CD14-positive monocyte (primary cell): Measurements from ENCODE around the gene EFCAB5. TPM values are rescaled to one million over a fixed set of nuclear protein-coding genes. Genes with fewer than 3 reads are reported as not detected.

ENCODE experiments used
- DNase-seq, 3 donors: peaks; one replicate each; pipeline ENCODE4 v3.0.0-alpha.2; 2011 to 2022
- H2AFZ ChIP-seq: 2 replicates; pipeline ENCODE4 v1.6.0; 2012; ENCODE audit warnings: mild to moderate bottlenecking, low read depth, low read length, inconsistent platforms; ENCODE audit not compliant: insufficient read depth, poor library complexity, severe bottlenecking
- H3K27ac ChIP-seq, 2 donors: 1 replicate in 1 of 2; 2 replicates in 1 of 2; pipeline ENCODE4 v1.5.1; 2012 to 2013; ENCODE audit warnings: low read length in 2 of 2, control low read depth in 1 of 2, inconsistent platforms in 1 of 2, low read depth in 1 of 2, mild to moderate bottlenecking in 1 of 2
- H3K27me3 ChIP-seq, 2 donors: one replicate each; pipeline versions ENCODE4 v1.6.0 to v1.6.1; 2011 to 2013; ENCODE audit warnings: low read length in 2 of 2; ENCODE audit not compliant: control insufficient read depth in 2 of 2, insufficient read depth in 2 of 2
- H3K36me3 ChIP-seq, 2 donors: replicated peaks in 1 of 2; 1 replicate in 1 of 2; 2 replicates in 1 of 2; pipeline versions ENCODE4 v1.5.1 to v1.6.1; 2012 to 2013; ENCODE audit warnings: low read length in 2 of 2, control low read depth in 1 of 2, inconsistent platforms in 1 of 2, mild to moderate bottlenecking in 1 of 2; ENCODE audit not compliant: insufficient read depth in 2 of 2, control insufficient read depth in 1 of 2
- H3K4me1 ChIP-seq, 2 donors: 1 replicate in 1 of 2; 2 replicates in 1 of 2; pipeline versions ENCODE4 v1.5.1 to v1.6.1; 2012 to 2013; ENCODE audit warnings: low read length in 2 of 2, control low read depth in 1 of 2, inconsistent platforms in 1 of 2, mild to moderate bottlenecking in 1 of 2, moderate library complexity in 1 of 2; ENCODE audit not compliant: insufficient read depth in 2 of 2, control insufficient read depth in 1 of 2
- H3K4me2 ChIP-seq: replicated peaks from 2 replicates; pipeline ENCODE3; 2012; ENCODE audit warnings: low read length, moderate library complexity, mild to moderate bottlenecking; ENCODE audit not compliant: poor library complexity, severe bottlenecking; ENCODE audit errors: extremely low read depth
- H3K4me3 ChIP-seq, 3 experiments: fragments of 200-600 bp in 1 of 3; sonication (generic) in 1 of 3; replicated peaks in 1 of 3; 1 replicate in 2 of 3; 2 replicates in 1 of 3; pipeline ENCODE4 v1.5.1; 2011 to 2013; ENCODE audit warnings: low read length in 3 of 3, mild to moderate bottlenecking in 3 of 3, control low read depth in 2 of 3, low read depth in 2 of 3, inconsistent platforms in 1 of 3, moderate library complexity in 1 of 3
- H3K79me2 ChIP-seq: 2 replicates; pipeline ENCODE4 v1.6.0; 2012; ENCODE audit warnings: mild to moderate bottlenecking, control low read depth, inconsistent platforms, low read length, moderate library complexity; ENCODE audit not compliant: insufficient read depth
- H3K9ac ChIP-seq: 2 replicates; pipeline ENCODE4 v1.6.0; 2017; ENCODE audit warnings: low read length, mild to moderate bottlenecking; ENCODE audit not compliant: insufficient read depth, poor library complexity, severe bottlenecking
- H3K9me3 ChIP-seq, 2 donors: replicated peaks in 1 of 2; 1 replicate in 1 of 2; 2 replicates in 1 of 2; pipeline versions ENCODE4 v1.5.1 to v1.6.1; 2012 to 2013; ENCODE audit warnings: low read length in 2 of 2, control low read depth in 1 of 2; ENCODE audit not compliant: control insufficient read depth in 1 of 2, insufficient read depth in 1 of 2
- H4K20me1 ChIP-seq: 2 replicates; pipeline ENCODE4 v1.6.0; 2012; ENCODE audit warnings: mild to moderate bottlenecking, low read length, control low read depth, moderate library complexity; ENCODE audit not compliant: insufficient read depth
- H3K27ac Mint-ChIP-seq, 7 donors: one replicate each; pipeline ENCODE4 v1.8.0; 2020; ENCODE audit warnings: mild to moderate bottlenecking in 7 of 7, mixed read lengths in 7 of 7, moderate library complexity in 6 of 7, inconsistent platforms in 2 of 7
- H3K27me3 Mint-ChIP-seq, 3 donors: one replicate each; pipeline ENCODE4 v1.8.0; 2021 to 2022; ENCODE audit warnings: low read depth in 3 of 3, mild to moderate bottlenecking in 3 of 3, mixed read lengths in 3 of 3, moderate library complexity in 3 of 3, inconsistent platforms in 1 of 3
- H3K36me3 Mint-ChIP-seq, 2 donors: one replicate each; pipeline ENCODE4 v1.8.0; 2020; ENCODE audit warnings: mixed read lengths in 2 of 2, inconsistent platforms in 1 of 2, mild to moderate bottlenecking in 1 of 2
- H3K4me1 Mint-ChIP-seq: one replicate; pipeline ENCODE4 v1.8.0; 2020; ENCODE audit warnings: mild to moderate bottlenecking, mixed read lengths
- H3K4me3 Mint-ChIP-seq, 2 donors: one replicate each; pipeline ENCODE4 v1.8.0; 2020; ENCODE audit warnings: mild to moderate bottlenecking in 2 of 2, mixed read lengths in 2 of 2, moderate library complexity in 1 of 2
- H3K9me3 Mint-ChIP-seq, 7 donors: one replicate each; pipeline ENCODE4 v1.8.0; 2020 to 2022; ENCODE audit warnings: mixed read lengths in 7 of 7, mild to moderate bottlenecking in 6 of 7, moderate library complexity in 6 of 7, inconsistent platforms in 2 of 7
- CTCF ChIP-seq: fragments of 200-600 bp; IDR thresholded peaks from one replicate; pipeline ENCODE4 v1.8.0; 2022; ENCODE audit warnings: antibody characterized with exemption, mild to moderate bottlenecking
- WGBS: methylation state at CpG from one replicate; pipeline ENCODE4 v1.1.5; 2013; ENCODE audit warnings: missing lambda C conversion rate; ENCODE audit not compliant: insufficient coverage; 5-methylcytosine and 5-hydroxymethylcytosine counted together
- intact Hi-C, 2 donors: fragments of 100-400 bp; cut with micrococcal nuclease; formaldehyde crosslinking; loops; one replicate each; pipeline versions ENCODE4 v1.15.0 to v1.15.1; 2023
- polyA plus RNA-seq, 3 donors: library from polyadenylated mRNA; depleted of rRNA in 1 of 3; unstranded in 2 of 3; stranded (reverse) in 1 of 3; fragments of 300-500 nt in 2 of 3; fragments of >200 nt in 1 of 3; fragmentation: Illumina TruSeq in 2 of 3; gene quantifications; 1 replicate in 2 of 3; 2 replicates in 1 of 3; pipeline ENCODE4 v1.2.3, GENCODE V29; 2012 to 2021

EFCAB5 gene
- polyA plus RNA-seq, 3 donors: 0.04 TPM; not detected in 2

- H3K79me2 ChIP-seq: peaks cover 64% of the 10 kb centered on the region
- peak; percentile 80 to 87 (median 82) for DNase-seq
- H3K4me1 ChIP-seq: peaks cover 23 to 32% of the 10 kb centered on the region in 2 donors
- Mint-ChIP-seq H3K4me1 (peaks cover 28% of the 10 kb centered on the region), H3K36me3 (peaks cover 5 to 7% of the 10 kb centered on the region in 2 donors), H3K27me3 (peaks cover 0 to 2% (median 0%) of the 10 kb centered on the region in 3 donors), H3K4me3 (no peak within 1 kb of the TSS), H3K27ac (peak within 1 kb of the TSS in 2 of 7 donors; percentile 94 to 96), H3K9me3 (no peaks in the 10 kb centered on the region)
- TF ChIP-seq CTCF: no peak
- peaks cover 17% of the 10 kb centered on the region for H4K20me1 ChIP-seq
- H3K4me3 ChIP-seq: peak within 1 kb of the TSS; percentile 72 to 92 (median 91)
- intact Hi-C loops: loop anchor here (5.0 to 10.0 kb wide), 4 partner anchors 75 to 345 kb away; partner anchors contain the start of gene GIT1 (in 1 of the 2)
- H3K4me2 ChIP-seq: peak within 1 kb of the TSS; percentile 96
- H3K36me3 ChIP-seq: no peaks in the 10 kb centered on the region
- no peaks in the 10 kb centered on the region for H3K27me3 ChIP-seq
- peak within 1 kb of the TSS; percentile 93 for H3K9ac ChIP-seq
- H3K9me3 ChIP-seq: no peaks in the 10 kb centered on the region
- WGBS: under 1% methylated on average over 58 of the region's 71 CpGs
- peak within 1 kb of the TSS; percentile 77 to 95 for H3K27ac ChIP-seq
- H2AFZ ChIP-seq: peak within 1 kb of the TSS; percentile 94
These were observed 11.7 kb upstream of the EFCAB5 start, which contains the start of gene SSH2 for GRCh38 chr17:29929533-29930408. SSH2 (minus strand) TSS chr17:29930228; CDS start chr17:29930000, 228 bp downstream.

GRCh38 chr17:29930409-29931010 is 10.9 kb upstream of the EFCAB5 start:
- Histone ChIP-seq H3K27me3 (no peaks in the 10 kb centered on the region), H3K4me2 (peak overlapping the region; percentile 96), H3K9me3 (no peaks in the 10 kb centered on the region), H3K27ac (peak overlapping the region; percentile 77 to 95), H3K36me3 (no peaks in the 10 kb centered on the region), H3K4me1 (peaks cover 23 to 32% of the 10 kb centered on the region in 2 donors), H3K79me2 (peaks cover 57% of the 10 kb centered on the region), H4K20me1 (peaks cover 17% of the 10 kb centered on the region), H2AFZ (peak overlapping the region; percentile 94), H3K4me3 (peak overlapping the region; percentile 72 to 92 (median 91)), H3K9ac (peak overlapping the region; percentile 93)
- Mint-ChIP-seq H3K36me3 (peaks cover 3 to 4% of the 10 kb centered on the region in 2 donors), H3K4me1 (peaks cover 28% of the 10 kb centered on the region), H3K27ac (peak overlapping the region in 2 of 7 donors; percentile 94 to 96), H3K9me3 (no peaks in the 10 kb centered on the region), H3K27me3 (peaks cover 0 to 3% (median 0%) of the 10 kb centered on the region in 3 donors), H3K4me3 (no peak overlapping the region)
- intact Hi-C loops: loop anchor here (1.0 to 10.0 kb wide), 3 partner anchors 122 to 286 kb away; no protein-coding TSS in a partner anchor
- TF ChIP-seq CTCF: no peak
- DNase-seq: peak in 2 of 3 donors; percentile 18 to 21
- 0% methylated on average over 4 of the region's 20 CpGs for WGBS
